Skin epidermis (tissue), 12 donors: ENCODE results near the gene KRT38.
"Not testable (repeated sequence)": the region's sequence is repeated elsewhere in the genome, so short reads cannot be mapped to it uniquely, and the experiment has no call there.

ENCODE experiments used
- H3K27ac ChIP-seq, 21 experiments: fragments of 200-600 bp; sonication (generic) in 11 of 21; one replicate each; pipeline ENCODE4 v1.5.0; 2020; ENCODE audit warnings: mild to moderate bottlenecking in 3 of 21, inconsistent platforms in 2 of 21, moderate library complexity in 2 of 21
- H3K4me3 ChIP-seq, 7 experiments: fragments of 200-600 bp; sonication (generic) in 2 of 7; one replicate each; pipeline ENCODE4 v1.5.0; 2020; ENCODE audit warnings: inconsistent platforms in 2 of 7, mild to moderate bottlenecking in 2 of 7, moderate library complexity in 1 of 7

Gene KRT38

GRCh38 chr17:41404024-41404671 lies 36.6 kb downstream of the KRT38 start:
- H3K4me3 ChIP-seq: no peak overlapping the region
- H3K27ac ChIP-seq: peak overlapping the region in 6 of 21 experiments; percentile 22 to 60 (median 28)

- peak overlapping the region in 2 of 21 experiments; percentile 41 to 53 for H3K27ac ChIP-seq
Observed at GRCh38 chr17:41403404-41404023, 37.3 kb downstream of the KRT38 start.

DNA sequence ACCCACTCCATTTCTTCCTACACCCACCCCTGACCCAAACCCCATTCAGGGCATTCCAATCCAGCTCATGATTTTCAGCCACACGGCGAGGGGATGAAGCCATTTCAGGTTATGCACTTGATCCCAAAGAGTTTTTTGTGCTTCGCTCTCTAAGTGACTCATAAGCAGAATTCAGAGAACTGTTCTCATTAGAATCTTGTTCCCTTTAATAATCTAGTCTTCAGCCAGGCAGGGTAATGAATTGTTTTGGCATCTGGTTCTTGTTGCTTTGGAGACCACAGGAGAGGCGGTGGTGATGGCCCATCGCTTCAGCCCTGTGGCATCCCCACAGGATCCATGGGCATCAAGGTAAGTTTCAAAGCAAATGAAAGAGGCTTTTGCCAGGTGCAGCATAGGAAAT lies 38.6 kb downstream of the KRT38 start:
- no peak overlapping the region for H3K4me3 ChIP-seq
- peak overlapping the region in 5 of 21 experiments; percentile 0 to 55 (median 52) for H3K27ac ChIP-seq

More at GRCh38 chr17:41403404-41404023, 37.3 kb downstream of the KRT38 start:
- H3K4me3 ChIP-seq: no peak overlapping the region

DNA sequence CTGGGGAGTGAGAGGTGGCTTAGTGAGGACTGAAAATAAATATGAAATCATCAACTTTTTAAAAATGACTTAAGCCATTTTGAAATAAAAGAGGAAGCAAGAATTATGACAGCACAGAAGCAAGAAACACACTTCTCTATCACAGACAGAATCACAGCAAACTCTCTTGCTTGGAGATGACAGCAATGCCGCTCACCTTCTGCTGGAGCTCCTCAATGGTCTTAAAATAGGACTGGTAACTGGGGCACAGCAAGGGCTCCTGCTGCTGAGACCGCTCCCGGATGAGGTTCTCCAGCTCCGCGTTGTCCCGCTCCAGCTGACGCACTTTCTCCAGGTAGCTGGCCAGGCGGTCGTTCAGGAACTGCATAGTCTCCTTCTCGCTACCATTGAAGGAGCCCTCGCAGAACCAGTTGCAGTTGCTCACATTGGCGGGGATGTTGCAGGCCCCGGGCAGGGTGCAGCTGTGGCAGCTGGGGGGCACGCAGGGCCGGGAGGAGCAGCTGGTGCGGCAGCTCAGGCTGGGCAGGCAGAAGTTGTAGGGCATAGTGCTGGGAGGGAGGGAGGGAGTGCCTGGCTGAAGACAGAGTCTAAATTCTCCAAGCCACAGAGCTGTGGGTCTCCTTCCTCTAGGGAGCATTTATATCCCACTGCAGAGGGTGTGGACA lies 43.7 kb downstream of the KRT38 start, which contains the start of gene KRT31:
Gene KRT31 (minus strand): TSS at position 613 of the 665 bp plus-strand sequence. CDS start 69 bp downstream, at position 544.
- Histone ChIP-seq H3K27ac (no peak within 1 kb of the TSS), H3K4me3 (no peak within 1 kb of the TSS)

DNA sequence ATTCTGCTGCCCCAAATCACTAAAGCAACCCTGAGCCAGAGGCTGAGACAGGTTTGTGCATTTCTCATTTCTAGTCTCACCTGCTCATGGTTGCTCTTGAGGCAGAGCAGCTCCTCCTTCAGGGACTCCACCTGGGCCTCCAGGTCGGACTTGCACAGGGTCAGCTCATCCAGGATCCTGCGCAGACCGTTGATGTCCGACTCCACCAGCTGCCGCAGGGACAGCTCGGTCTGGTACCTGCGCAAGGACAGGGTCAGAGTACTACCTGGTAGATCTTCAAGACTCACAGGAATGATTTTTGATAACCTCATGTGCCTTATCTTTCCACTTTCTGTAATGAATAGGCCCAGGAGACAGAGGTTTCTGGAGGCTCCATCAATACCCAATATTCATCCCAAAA lies 44.4 kb downstream of the KRT38 start:
- Histone ChIP-seq H3K4me3 (no peak overlapping the region), H3K27ac (no peak overlapping the region)

GRCh38 chr17:41395611-41396010 lies 45.2 kb downstream of the KRT38 start:
- Histone ChIP-seq H3K27ac (peak overlapping the region in 8 of 21 experiments; percentile 29 to 74 (median 43)), H3K4me3 (no peak overlapping the region)

DNA sequence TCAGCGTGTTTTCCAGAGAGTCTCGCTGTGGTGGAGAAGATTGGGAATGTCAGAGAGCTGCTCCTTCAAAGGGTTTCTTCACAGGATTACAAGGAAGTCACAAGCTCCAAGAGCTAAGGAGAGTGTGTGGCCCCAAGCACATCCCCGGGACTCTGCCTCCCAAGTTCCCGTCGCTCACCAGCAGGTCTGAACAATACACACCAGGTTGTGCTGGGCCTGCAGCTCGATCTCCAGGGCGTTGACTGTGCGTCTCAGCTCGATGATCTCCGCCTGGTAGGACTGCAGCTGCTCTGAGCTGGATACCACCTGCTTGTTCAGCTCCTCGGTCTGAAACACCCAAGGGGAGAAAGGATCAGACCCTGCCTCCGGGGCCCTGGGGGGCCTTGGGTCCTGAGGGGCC lies 45.7 kb downstream of the KRT38 start:
- peak overlapping the region in 9 of 21 experiments; percentile 29 to 74 (median 41) for H3K27ac ChIP-seq
- not testable (repeated sequence) for H3K4me3 ChIP-seq

- Histone ChIP-seq H3K4me3 (no peak overlapping the region), H3K27ac (peak overlapping the region in 11 of 21 experiments; percentile 21 to 81 (median 45))
Observed at GRCh38 chr17:41394254-41394996, 46.4 kb downstream of the KRT38 start.

DNA sequence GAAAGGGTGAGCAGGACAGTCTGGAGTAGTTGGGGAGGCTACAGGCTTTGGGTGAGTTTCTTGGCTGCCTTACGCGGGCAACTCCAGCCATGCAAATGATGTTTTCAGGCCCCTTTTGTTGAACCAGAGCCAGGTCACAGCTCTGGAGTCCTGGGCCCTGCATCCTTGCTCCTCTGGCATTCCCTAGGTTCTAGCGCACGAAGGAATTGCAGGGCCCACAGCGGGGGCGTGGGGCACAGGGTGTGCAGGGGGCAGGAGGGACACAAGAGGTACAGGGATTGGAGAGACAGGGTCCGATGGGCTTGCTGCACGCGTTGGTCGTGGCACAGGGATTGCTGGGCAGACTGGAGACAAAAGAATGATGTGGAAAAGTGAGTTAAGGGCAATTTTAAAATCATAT lies 47.0 kb downstream of the KRT38 start:
- Histone ChIP-seq H3K4me3 (no peak overlapping the region), H3K27ac (peak overlapping the region in 9 of 21 experiments; percentile 8 to 81 (median 52))

GRCh38 chr17:41393294-41393693 lies 47.5 kb downstream of the KRT38 start:
- H3K27ac ChIP-seq: peak overlapping the region in 5 of 21 experiments; percentile 35 to 81 (median 56)
- H3K4me3 ChIP-seq: no peak overlapping the region

DNA sequence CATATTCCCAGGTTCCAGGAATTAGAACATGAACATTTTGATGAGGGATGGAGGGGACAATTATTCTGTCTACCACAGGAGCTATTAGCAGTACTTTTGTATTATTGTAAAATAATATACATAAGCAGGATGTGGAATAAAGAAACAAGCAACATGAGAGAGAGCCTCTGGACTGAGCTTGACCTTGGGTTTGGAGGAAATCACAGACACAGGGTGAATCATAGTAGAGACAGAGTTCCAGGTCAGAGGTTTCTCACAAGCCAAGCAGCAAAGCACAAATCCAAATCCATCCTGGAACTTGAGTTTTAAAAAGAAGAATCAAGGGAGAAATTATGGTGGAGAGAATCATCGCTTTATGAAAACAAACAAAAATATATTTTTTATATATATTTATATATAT lies 48.5 kb downstream of the KRT38 start:
- Histone ChIP-seq H3K4me3 (no peak overlapping the region), H3K27ac (no peak overlapping the region)

GRCh38 chr17:41391535-41391934 lies 49.2 kb downstream of the KRT38 start:
- H3K27ac ChIP-seq: no peak overlapping the region

GRCh38 chr17:41390411-41390938 lies 50.3 kb downstream of the KRT38 start:
- Histone ChIP-seq H3K4me3 (no peak overlapping the region), H3K27ac (no peak overlapping the region)

More at GRCh38 chr17:41391535-41391934, 49.2 kb downstream of the KRT38 start:
- H3K4me3 ChIP-seq: no peak overlapping the region

GRCh38 chr17:41387670-41388069 lies 53.1 kb downstream of the KRT38 start:
- no peak overlapping the region for H3K4me3 ChIP-seq
- H3K27ac ChIP-seq: no peak overlapping the region

DNA sequence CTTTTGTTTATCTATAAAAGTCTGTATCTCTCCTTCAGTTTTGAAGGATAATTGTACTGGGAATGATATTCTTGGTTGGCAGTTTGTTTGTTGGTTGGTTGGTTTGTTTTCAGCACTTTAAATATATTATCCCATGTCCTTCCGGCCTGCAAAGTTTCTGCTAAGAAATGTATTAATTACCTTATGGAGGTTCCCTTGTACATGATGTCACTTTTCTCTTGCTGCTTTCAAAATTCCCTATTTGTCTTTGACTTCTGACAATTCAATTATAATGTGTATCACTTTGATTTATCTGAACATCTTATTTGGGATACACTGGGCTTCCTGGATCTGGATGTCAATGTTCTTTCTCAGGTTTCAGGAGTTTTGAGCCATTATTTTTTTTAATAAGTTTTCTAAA lies 54.6 kb downstream of the KRT38 start:
- Histone ChIP-seq H3K27ac (no peak overlapping the region), H3K4me3 (no peak overlapping the region)
